ENCODE results near the gene BABAM1.

The BABAM1 gene

GRCh38 chr19:17327654-17328516 is 60.6 kb downstream of the BABAM1 start:
- H3K27ac ChIP-seq, result peak overlapping the region; percentile 81
- no peak; the same call in 1 of the 2 replicates for TF ChIP-seq ZFX (IDR thresholded peaks at IDR 0.05)
- TF ChIP-seq CTCF (conservative IDR thresholded peaks at IDR 0.05), result peak; percentile 92

All from C4-2B (cell line).